HG02798 (cell line): ENCODE results near the gene INSL6.
"Not testable (repeated sequence)": the region's sequence is repeated elsewhere in the genome, so short reads cannot be mapped to it uniquely, and the experiment has no call there.

Source experiments
- ATAC-seq: cut with Tn5 transposase; IDR thresholded peaks from one replicate; pipeline ENCODE4 v1.9.1; 2021; ENCODE audit warnings: mild to moderate bottlenecking; ENCODE audit not compliant: unreplicated experiment, poor library complexity

Gene INSL6, protein sequence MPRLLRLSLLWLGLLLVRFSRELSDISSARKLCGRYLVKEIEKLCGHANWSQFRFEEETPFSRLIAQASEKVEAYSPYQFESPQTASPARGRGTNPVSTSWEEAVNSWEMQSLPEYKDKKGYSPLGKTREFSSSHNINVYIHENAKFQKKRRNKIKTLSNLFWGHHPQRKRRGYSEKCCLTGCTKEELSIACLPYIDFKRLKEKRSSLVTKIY

GRCh38 chr9:5185220-5185840 lies at the start of gene INSL6:
INSL6 (minus strand) TSS chr9:5185639; CDS start chr9:5185602, 37 bp downstream.
- ATAC-seq = no peak

- ATAC-seq = no peak
Observed at GRCh38 chr9:5231212-5231611, 45.8 kb upstream of the INSL6 start, which contains the start of gene INSL4. INSL4 (plus strand) TSS chr9:5231419; CDS start chr9:5231524, 105 bp downstream.

DNA sequence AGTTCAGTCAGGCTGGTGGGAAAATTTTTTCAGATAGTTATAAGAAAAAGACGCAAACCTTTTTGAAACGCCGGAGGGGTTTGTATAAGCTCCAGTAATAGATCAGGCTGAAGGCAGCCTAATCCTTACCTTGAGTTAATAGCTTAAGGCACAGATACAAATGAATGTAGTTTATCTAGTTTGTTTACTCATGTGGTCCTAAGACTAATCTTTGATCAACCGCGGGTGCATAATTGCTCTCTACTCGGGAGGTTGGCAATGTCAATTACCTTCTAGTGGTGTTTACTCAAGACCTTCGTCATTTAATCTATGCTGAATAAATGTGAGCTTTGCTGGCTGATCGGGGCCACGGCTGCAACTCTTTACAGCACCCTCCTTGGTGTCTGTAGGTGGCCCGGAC lies 45.1 kb upstream of the INSL6 start:
- no peak for ATAC-seq

DNA sequence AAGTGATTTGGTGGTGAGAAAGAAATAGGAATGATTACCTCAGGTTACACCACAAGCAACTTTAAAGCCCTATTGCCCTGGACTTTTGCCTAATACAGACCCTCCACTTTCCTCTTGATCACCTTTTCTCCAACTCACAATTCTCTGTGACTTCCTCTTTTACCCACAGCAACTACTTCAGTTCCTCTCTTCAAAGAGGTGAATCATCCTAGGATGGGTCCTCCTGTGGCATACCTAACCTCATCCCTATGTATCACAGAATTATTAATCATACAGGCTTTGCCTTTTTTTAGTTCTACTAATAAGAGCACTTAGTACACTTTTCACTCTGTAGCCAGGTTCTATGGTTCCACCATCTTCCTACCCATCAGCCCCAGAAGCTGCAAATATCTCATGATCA lies 19.6 kb upstream of the INSL6 start:
- ATAC-seq = no peak

DNA sequence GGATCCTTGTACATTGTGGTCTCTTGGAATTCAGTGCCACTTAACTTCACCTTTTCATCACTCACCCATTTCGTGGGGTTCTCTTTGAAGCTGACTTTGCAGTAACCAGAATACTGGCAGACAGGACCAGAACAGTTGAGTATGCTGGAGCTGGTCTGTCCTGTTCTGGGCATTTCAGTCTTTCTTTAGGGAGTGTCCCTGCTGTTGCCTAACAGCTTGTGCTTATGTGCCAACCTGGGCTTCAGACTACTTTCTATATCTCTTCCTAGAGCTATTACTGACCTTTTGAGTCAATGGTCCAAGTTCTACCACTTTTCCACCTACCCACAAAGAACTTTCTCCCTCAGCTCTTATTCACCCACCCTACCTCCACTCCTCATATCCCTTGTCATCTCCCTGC lies 10.0 kb upstream of the INSL6 start:
- ATAC-seq = no peak

DNA sequence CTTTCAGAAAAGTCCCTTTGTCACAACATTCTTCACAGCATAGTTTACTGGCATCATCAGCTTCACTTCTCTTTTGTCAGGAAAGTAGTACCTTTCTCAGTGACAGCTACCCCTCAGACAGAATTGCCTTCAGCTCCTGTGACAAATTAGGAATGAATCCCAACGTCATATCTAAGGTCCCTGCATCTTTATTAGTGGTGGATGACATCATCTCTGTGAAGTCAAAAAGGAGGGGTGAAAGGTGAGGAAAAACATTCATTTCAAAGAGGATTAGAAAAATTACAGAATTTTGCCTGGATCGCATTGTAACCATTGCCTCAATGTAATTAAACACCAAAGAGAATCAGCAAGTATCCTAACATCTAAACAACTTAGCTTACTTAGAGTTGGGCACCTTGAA lies 7.9 kb upstream of the INSL6 start:
- ATAC-seq = no peak

DNA sequence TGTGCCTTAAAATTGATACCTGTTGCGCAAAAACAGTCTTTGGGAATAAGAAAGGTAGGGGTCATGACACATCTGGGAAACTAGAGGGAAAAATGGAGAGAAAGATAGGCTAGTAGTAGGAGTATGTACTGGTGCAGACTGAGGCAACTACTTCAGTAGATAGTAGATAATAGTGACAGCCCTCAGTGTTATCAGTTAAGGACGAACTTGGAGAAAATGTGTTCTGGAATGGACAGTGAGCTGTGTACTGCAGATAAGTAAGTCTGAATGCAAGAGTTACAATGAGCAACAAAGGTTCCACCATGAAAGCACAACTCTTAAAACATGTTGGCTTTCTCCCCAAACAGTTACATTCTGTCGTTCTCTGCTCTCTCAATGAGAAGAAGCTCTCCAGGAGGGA lies 6.5 kb upstream of the INSL6 start:
- no peak for ATAC-seq

- ATAC-seq = no peak
Observed at GRCh38 chr9:5188060-5188984, 2.9 kb upstream of the INSL6 start.

- ATAC-seq = no peak
Observed at GRCh38 chr9:5186416-5187169, 1.2 kb upstream of the INSL6 start.

GRCh38 chr9:5184776-5185175 lies 663 bp downstream of the INSL6 start:
- ATAC-seq = no peak

DNA sequence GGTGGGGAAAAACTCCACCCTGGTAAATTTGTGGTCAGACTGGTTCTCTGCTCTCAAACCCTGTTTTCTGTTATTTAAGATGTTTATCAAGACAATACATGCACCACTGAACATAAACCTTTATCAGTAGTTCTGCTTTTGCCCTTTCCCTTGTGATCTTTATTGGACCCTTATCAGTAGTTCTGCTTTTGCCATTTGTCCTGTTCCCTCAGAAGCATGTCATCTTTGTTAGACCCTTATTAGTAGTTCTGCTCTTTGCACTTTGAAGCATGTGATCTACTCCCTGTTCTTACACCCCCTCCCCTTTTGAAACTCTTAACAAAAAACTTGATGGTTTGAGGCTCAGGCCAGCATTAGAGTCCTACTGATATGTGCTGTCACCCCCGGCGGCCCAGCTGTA lies 4.8 kb downstream of the INSL6 start:
- not testable (repeated sequence) for ATAC-seq

DNA sequence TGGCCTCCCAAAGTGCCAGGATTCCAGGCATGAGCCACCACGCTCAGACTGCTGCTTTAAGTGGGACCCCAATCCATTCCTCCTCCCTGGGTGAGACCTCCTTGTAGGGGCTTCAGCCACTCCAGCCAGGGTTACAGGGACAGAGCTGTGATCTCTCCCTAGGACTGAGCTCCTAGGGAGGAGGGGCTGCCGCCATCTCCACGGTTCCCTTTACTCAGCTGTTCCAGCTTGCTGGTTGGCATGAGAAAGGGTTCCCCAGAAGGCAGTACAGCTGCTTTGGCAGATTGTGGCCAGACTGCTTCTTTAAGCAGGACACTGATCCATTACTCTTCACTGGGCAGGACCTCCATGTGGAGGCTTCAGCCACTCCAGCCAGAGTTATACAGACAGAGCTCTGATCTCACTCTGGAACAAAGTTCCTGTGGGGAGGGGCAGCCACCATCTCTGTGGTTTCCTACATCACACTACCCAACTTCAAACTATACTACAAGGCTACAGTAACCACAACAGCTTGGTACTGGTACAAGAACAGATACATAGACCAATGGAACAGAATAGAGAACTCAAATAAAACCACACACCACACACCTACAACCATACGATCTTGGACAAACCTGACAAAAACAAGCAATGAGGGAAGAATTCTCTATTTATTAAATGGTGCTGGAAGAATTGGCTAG lies 7.2 kb downstream of the INSL6 start:
- ATAC-seq = no peak

DNA sequence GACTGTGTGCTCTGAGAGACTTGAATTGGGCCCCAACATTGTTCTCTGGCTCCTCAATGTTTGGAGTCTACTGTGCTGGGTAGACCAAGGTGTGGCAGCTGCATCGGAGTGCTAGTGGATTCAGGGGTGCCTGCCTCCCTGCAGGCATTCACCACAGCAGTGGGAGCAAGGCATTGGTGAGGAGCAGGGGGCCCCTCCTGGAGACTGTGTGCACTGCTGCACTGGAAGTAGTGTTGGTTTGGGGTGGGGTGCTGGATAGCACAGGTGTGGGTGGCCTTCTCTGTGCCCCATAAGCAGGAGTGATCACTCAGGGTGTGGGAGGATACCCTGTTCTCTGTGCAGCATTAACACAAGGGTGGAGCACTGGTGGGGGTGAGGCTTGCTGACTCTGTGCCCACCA lies 39.2 kb downstream of the INSL6 start:
- no peak for ATAC-seq

- no peak for ATAC-seq
Observed at GRCh38 chr9:5144217-5144616, 41.2 kb downstream of the INSL6 start.

DNA sequence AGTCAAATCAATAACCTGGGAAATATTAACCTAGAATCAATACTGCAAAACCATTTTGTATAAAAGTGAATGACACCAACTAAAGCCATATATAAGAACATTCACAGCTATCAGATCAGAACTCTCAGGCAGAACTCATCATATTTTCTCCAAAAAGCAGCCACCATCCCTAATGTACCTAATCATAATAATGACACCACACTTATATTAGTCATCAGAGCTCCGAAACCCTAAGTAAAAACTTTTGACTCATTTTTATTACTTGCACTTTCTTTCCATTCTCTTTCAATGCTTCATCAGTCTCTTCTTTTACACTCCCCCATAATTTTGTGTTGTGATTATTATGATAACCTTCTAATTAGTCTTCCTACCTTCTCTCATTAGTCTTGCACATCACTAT lies 45.3 kb downstream of the INSL6 start:
- no peak for ATAC-seq

- ATAC-seq = no peak
Observed at GRCh38 chr9:5122516-5122915, 62.9 kb downstream of the INSL6 start.

DNA sequence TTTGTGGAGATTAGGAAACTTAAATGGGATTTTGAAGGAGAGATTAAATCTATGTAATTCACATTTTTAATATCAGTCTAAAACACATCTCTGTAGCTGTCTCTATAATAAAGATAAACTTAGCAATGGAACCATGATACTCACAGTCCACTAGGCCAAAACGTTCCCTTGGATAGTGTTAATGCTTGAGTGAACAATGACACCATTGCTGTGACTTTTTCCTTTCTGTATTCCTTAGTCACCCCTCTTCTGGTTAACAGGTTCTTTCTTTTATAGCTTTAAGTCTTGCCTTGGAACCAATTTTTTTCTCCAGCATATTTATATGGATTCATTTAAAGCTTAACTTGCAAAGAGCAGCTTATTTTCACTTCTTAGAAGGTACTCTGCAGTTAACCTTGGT lies 63.3 kb downstream of the INSL6 start:
- no peak for ATAC-seq

- ATAC-seq = no peak
Observed at GRCh38 chr9:5113994-5114748, 71.3 kb downstream of the INSL6 start.
